ENCODE measurements around the gene ARNT2.

Gene ARNT2

DNA sequence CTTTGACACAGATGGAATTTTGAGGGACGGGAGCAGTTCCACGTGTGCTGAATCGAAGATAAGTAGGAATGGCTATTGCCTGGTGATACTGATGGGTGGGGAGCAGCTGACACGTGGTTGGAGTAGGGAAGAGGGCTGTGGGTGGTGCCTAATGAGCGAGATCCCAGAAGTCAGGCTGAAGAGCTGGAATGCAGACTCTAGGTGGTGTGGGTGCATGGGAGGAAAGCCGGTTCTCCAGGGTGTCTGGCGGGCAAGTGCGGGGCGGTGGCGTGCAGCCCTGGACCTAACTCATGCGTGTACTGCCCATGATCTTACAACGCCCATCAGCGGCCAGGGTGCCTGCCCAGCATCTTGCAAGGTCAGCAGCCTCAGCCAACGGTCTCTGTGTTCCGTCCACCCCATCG is 63.1 kb downstream of the ARNT2 start:
- no peak for DNase-seq

DNA sequence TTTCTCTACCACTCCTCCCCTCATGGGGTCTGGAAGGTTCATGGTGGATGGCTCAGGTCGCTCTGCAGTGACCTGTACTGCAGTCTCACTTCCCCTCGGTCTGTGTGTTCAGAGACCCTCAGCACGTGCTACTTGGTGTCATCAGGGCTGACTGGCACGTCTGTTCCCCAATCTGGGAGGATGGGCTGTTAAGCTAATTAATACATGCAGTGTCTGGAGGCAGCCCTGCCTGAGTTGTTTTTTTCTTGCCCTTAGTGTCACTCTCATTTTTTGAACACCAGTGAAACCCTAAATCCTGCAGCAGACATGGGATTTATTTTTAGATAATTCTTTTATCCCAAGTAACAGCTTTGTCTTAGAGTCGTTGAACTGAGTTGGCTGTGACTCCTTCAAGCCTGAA is 64.6 kb downstream of the ARNT2 start:
- DNase-seq = no peak

- no peak for DNase-seq
Observed at GRCh38 chr15:80471881-80472280, 67.7 kb downstream of the ARNT2 start.

DNA sequence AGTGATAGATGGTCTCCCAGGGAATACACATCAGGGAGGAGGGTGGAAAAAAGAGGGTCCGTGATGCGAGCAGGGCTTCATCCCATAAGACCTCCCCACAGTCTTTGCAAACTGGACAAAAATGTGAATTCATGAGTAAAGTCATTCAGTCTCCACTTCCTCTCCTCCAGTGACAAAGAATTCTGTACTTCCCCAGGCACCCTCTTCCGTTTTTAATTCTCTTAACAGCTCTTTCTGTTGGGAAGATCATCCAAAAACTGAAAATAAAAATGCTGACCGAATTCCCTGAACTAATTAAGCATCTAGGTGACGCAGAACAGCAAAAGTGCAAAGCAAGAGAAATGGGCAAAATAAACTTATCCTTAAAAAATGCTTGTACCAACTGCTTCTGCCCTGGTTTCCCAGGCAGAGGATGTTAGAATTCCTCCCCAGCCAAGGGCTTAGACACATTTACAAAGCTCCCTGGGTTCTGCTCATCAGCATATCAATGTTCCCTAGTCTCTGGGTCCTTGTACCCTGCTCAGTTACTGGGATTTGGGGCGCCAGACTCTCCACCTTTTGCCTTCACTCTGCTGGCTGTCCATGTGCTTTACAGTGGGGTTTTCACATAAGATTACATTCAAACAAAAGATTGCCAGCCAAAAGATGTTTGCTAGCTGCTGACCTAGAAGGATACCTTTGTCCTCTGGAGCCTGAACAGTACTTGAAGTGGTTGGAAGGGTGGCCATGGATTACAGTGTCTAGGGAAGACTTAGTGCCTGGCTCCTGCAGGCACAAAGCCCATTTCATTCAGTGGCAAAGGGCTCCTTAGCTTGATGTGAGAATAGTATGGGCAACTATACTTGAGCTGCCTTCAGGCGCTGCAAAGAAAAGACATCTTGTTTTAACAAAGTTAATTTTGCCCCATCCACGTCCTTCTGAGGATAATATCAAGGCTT is 69.4 kb downstream of the ARNT2 start:
- DNase-seq = no peak

DNA sequence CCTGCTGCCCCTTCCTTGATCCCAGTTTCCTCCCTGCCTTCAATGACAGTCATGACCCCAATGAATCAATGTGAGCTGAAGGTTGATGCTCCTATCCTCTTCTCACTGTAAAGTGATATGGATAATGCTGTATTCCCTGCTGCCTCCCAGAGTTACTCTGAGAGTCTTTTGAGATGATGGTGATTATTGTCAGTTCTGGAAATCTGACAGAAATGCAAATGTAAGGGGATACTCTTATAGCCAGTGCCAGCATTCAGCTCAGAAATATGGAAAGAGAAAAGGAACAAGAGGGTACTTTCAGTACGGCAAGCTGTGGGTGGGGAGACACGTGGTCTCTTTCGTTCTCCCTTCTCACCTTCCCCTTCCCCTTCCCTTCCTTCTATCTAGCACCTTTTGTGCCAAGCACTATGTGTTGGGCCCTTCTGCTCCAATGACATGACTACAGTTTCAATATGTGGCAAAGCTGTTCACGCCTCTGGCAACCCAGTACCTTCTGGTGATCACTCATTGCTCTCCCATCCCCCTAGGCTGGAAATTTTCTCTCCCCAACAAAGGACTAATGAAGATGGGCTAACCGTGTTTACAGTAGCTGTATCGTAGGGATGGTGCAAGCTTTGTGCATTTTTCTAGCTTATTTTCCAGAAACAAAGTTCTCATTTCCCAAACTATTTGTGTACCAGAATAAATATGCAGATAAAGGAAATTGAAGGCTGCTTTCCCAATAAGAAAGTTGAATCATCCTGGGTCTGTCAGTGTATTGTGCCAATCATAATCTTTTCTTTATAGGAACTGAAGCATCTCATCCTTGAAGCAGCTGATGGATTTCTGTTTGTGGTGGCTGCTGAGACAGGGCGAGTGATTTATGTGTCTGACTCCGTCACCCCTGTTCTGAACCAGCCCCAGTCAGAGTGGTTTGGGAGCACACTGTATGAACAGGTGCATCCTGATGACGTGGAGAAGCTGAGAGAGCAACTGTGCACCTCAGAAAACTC is 70.3 kb downstream of the ARNT2 start:
- DNase-seq = no peak

DNA sequence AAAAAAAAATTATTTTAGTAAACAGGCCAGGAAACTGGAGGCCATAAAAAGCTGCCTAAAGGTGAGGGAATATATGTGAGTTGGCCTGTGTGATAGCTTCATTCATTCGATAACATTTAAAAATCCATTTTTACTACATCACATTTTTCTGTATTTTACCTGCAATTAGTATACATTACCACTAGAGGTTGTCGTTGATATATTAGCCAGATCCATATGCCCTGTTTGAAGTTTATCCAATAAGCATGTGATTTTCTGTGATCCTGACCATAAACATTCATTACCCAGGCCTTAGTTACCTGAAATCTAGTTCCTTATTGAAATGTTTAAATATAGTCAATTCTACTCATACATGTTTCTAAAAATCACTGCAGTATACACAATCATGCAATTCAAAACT is 71.4 kb downstream of the ARNT2 start:
- DNase-seq = no peak

DNA sequence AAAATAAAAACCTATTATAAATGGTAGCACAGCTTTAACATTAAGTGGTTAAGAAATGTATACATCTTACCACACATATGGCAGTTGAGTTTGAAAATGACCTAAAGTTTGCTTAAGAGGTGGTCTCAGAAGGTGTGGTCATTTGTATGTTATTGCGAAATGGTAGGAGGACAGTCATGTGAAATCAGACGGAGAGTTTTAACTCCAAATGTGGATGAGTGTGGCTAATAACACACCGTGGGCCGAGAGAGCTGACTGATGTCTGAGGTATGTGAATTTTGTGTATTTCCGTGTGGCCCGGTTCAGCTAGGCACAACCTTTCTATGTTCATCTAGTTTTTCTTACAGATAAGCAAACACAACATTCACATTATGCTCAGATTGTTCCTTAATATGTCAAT is 71.9 kb downstream of the ARNT2 start:
- DNase-seq = no peak

- DNase-seq = no peak
Observed at GRCh38 chr15:80478075-80478474, 73.9 kb downstream of the ARNT2 start.

DNA sequence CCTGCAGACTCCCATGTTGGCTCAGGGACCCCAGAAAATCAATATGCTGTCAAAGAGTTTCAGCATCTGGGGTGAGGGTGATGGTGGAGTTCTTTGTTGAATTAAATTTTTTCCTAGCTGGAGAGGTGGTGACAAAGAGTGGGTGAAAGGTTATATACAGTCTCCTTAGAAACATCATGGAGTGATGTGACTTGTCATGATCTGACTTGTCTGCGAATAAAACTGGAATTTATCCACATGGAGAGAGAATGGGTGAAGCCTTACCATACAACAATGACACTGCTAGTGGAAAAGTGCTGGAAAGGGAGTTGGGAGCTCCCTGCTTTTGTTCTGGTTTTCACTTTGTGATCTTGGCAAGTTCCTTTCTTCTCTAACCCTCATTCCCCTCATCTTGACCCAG is 75.0 kb downstream of the ARNT2 start:
- no peak for DNase-seq

GRCh38 chr15:80480171-80480811 is 76.1 kb downstream of the ARNT2 start:
- no peak for DNase-seq

GRCh38 chr15:80480909-80481308 is 76.7 kb downstream of the ARNT2 start:
- DNase-seq = no peak

DNA sequence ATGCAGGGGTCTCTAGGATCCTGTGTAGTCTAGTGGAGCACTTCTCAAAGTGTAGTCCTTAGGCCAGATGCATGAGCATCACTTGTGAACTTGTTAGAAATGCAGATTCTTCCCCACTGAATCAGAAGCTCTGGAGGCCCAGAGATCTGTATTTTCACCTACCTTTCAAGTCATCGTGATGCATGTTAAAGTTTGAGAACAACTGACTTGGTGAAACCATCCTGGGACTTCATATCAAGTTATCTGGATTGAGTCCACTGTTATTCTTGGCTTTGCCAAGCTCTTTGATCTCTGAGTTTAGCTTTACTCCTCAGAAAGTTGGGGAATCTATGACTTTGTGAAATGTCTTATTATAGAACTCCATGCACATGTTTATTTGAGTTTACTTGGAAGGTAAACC is 78.5 kb downstream of the ARNT2 start:
- no peak for DNase-seq

GRCh38 chr15:80483725-80484161 is 79.6 kb downstream of the ARNT2 start:
- no peak for DNase-seq

DNA sequence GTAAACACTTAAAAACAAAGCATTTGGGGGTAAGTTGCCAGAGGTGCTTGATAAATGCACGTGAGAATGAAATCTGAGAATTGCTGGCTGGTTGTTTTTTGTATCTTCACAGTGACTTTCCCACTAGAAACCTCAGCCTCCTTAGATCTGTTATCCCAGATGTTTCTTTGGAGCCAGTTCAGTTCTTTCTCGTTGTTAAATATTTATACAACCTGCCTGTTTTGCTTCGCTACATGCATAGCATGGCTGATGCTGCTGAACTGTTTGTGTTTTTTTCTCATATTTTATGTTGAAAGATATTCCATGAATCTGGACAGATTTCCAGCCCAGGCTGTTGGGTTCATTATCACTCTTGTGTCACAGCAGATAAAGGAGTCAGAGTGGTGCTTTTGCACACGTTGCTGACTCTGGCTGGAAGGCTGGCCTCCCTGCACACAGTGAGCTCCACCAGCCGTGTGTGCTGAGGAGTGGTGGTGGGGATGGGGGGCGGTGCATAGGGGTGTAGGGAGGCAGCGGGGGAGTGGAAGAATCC is 80.2 kb downstream of the ARNT2 start:
- no peak for DNase-seq

DNA sequence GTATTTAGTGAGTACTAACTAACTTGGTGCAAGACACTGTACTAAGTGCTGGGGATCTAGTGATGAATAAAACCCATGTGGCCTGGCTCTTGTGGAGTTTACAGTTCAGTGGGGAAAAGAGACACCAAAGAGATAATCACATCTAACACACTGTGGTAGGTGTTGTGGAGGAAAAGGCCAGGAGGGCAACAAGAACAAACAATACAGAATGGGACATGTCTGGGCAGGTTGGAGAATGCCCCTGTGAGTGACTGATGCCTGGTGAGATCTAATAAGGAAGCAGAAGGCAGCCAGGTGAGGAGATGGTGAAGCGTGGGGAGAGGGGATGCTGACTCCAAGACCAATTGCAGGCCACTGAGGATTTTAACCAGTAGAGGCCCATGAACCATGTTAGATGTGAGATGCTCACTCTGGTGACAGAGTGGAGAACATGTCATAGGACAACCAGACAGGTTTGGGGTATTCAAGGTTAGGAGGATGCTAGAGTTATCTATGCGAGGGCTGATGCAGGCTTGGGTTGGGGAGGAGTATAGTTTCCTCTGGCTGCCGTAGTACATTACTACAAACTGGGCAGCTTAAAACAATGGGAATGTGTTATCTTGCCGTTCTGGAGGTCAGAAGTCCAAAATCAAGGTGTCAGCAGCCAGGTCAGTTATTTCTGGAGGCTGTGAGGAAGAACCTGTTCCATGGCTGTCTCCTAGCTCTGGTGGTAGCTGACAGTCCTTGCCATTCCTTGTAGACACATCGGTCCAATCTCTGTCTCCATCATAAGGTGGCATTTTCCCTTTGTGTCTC is 81.4 kb downstream of the ARNT2 start:
- DNase-seq = no peak

DNA sequence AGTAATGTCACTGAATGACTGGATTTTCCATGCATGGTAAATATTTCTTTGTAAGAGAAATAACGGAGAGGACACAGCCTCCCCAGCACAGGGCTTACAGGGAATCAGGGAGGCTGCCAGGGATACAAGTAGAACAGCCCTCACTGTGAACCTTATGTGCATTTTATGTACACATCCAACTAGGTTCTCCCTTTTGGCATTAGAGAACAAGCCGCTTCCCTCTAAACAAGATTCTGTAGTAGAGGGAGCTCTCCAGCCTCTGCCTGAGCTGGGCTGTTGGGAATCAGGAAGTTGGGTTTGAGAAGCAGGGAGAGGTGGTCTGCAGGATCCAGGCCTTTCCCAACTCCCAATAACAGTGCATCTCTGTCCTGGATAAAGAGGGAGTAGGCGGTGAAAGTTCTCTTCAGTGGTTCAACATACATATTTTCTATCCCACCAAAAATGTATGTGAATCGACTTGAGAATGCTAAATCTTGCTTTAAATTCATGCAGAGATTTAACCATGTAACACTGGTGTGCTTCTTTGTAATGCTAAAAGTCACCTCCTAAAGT is 83.7 kb downstream of the ARNT2 start:
- no peak for DNase-seq

DNA sequence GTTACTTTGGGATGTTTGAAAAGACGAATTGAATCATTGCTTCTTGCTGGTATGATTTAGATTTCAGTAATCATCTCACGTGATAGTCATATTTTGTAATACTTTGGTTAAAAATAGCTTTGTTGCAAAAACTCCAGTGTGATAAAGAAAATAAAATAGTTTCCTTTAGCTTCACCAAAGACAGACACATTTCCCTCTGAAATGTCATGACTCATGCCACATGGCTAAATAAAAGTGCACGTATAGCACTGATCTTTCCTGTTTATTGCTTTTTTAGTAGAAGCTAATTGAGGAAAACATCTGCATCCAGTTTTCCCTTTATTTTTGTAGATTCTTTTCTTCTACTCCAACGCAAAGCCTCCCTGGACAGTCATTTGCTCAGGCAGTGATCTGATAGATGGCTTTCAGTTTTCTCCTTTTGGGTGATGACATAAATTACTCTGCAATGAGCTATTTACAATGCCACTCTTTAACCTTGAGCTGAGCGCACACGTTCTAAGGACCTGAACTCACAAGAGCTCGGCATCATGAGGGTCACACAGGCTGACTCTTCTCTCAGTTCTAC is 84.9 kb downstream of the ARNT2 start:
- no peak for DNase-seq

DNA sequence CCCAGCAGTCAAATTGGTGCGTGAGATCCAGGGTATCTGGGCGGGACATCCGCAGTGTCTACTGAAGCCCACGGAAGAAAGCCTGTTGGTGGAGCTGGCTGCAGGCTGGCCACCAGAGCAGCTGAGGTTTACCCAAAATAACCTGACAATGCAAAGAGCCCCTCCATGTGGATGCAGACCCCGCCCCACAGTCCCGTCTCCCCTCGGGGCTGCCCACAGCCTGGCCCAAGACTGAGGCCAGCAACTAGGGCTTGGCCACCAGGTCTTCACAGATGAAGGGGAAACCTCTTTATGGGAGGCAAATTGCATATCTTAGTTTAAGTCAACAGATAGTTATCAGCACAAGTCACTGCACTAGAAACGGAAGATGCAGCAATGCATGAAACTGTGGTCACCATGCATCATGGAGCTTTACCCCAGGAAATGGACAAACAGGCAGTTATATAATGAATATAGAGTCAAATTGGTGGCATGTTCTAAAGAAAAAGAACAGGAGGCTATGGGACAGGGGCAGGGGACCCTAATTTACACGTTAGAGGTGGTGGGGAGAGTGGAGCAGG is 86.3 kb downstream of the ARNT2 start:
- no peak for DNase-seq

- DNase-seq = no peak
Observed at GRCh38 chr15:80491163-80491847, 87.1 kb downstream of the ARNT2 start.

- DNase-seq = no peak
Observed at GRCh38 chr15:80492409-80492808, 88.2 kb downstream of the ARNT2 start.

Measured in effector CD8-positive, alpha-beta T cell (primary cell).